Neuron (in vitro differentiated cells): ENCODE data around the gene CIITA.

Experiments used
- H2AFZ ChIP-seq: one replicate; pipeline ENCODE4 v1.6.1; 2013; ENCODE audit warnings: low read depth, mild to moderate bottlenecking, inconsistent platforms, low read length, moderate library complexity
- H3K27me3 ChIP-seq: one replicate; pipeline ENCODE4 v1.6.1; 2013; ENCODE audit warnings: low read length; ENCODE audit not compliant: insufficient read depth
- H3K36me3 ChIP-seq: one replicate; pipeline ENCODE4 v1.6.1; 2013; ENCODE audit warnings: low read length; ENCODE audit not compliant: insufficient read depth
- H3K4me1 ChIP-seq: one replicate; pipeline ENCODE4 v1.6.1; 2013; ENCODE audit warnings: low read length; ENCODE audit not compliant: insufficient read depth
- H3K4me3 ChIP-seq: 2 replicates; pipeline ENCODE4 v1.5.1; 2013; ENCODE audit warnings: mild to moderate bottlenecking, low read length, moderate library complexity
- H3K9me3 ChIP-seq: one replicate; pipeline ENCODE4 v1.6.1; 2013; ENCODE audit warnings: low read length

CIITA gene

DNA sequence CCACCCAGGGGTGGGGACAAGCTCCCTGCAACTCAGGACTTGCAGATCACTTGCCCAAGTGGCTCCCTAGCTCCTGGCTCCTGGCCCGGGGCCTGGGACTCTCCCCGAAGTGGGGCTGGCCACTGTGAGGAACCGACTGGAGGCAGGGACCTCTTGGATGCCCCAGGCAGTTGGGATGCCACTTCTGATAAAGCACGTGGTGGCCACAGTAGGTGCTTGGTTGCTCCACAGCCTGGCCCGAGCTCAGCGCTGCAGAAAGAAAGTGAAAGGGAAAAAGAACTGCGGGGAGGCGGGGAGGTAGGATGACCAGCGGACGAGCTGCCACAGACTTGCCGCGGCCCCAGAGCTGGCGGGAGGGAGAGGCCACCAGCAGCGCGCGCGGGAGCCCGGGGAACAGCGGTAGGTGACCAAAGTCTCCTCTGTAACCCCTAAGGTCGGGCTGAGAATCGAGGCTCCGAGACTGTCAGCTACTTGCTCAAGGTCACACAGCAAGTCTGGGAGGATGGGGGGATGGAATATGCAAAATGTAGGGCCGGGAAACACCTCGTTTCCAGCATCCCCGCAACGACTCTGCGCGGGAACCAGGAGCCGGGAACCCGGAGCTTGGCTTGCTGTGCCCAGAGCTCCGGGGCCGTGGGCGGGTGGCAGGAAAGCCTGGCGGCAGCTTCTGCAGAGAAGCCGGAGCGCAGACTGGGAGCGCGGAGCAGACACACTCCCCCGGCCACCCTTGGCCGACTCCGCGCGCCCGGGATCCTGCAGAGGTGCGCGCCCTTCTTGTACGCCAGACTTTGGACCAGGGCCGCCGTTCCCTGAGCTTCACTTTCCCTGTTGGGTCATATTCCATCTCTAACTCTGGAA is 1.9 kb downstream of the CIITA start:
- H2AFZ ChIP-seq, result no peak overlapping the region
- no peaks in the 10 kb centered on the region for H3K36me3 ChIP-seq
- H3K9me3 ChIP-seq, result no peaks in the 10 kb centered on the region
- H3K27me3 ChIP-seq, result peaks cover 51% of the 10 kb centered on the region
- no peaks in the 10 kb centered on the region for H3K4me1 ChIP-seq
- H3K4me3 ChIP-seq, result no peak overlapping the region

GRCh38 chr16:10879681-10880589 is 2.9 kb downstream of the CIITA start:
- peaks cover 46% of the 10 kb centered on the region for H3K27me3 ChIP-seq
- no peaks in the 10 kb centered on the region for H3K4me1 ChIP-seq
- H3K9me3 ChIP-seq, result no peaks in the 10 kb centered on the region
- no peaks in the 10 kb centered on the region for H3K36me3 ChIP-seq
- H3K4me3 ChIP-seq, result no peak overlapping the region
- H2AFZ ChIP-seq, result no peak overlapping the region

DNA sequence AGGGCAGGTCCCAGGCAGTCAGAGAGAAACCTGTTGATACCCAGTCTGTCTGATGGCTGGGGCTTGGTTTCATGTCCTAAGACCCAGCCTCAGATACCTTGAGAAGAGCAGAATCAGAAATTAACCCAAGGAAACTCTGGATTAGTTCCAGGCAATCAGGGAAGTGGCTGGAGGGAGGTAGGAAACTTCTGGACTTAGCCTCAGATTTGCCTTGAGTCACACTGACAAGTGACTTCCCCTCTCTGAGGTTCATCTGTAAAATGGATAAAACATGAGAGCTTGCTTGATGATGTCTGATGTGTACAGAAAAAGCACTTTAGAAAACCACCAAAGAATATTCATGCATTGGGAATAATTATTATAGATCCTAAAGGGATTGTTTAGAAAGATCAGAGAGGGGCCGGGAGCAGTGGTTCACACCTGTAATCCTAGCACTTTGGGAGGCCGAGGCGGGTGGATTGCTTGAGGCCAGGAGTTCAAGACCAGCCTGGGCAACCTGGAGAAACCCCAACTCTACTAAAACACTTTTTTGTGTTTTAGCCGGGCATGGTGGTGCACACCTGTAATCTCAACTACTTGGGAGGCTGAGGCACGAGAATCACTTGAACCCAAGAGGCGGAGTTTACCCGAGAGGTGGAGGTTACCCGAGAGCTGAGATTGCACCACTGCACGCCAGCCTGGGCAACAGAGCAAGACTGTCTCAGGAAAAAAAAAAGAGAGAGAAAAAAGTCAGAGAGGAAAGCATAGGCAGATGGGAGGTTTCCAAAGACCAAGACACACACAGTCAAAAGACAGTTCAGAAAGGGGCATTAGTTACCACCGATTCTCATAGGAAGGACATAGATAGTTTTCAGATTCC is 3.8 kb downstream of the CIITA start:
- peaks cover 46% of the 10 kb centered on the region for H3K27me3 ChIP-seq
- H3K4me1 ChIP-seq, result no peaks in the 10 kb centered on the region
- no peak overlapping the region for H2AFZ ChIP-seq
- no peaks in the 10 kb centered on the region for H3K9me3 ChIP-seq
- no peak overlapping the region for H3K4me3 ChIP-seq
- no peaks in the 10 kb centered on the region for H3K36me3 ChIP-seq

DNA sequence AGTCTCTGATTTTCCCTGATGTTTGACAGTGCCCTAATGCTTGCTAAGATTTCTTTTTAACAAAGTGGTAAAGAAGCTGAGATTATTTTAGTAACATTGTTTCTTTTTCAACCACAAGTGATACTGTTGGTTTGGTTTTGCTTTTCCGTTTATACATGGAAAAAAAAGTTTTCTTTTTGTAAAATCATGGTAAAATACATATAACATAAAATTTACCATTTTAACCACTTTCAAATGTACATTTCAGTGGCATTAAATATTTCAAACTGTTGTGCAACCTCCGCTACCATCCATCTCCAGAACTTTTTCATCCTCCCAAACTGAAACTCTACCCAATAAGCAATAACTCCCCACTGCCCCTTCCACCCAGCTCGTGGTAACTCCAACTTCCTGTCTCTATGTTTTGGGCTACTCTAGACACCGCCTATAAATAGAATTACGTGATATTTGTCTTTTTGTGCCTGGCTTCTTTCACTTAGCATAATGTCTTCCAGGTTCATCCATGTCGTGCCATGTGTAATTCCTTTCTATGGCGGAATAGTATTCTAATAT is 4.6 kb downstream of the CIITA start:
- Histone ChIP-seq H3K27me3 (peaks cover 40% of the 10 kb centered on the region), H3K36me3 (no peaks in the 10 kb centered on the region), H3K4me1 (no peaks in the 10 kb centered on the region), H3K4me3 (no peak overlapping the region), H2AFZ (no peak overlapping the region), H3K9me3 (no peaks in the 10 kb centered on the region)

GRCh38 chr16:10883004-10883403 is 6.0 kb downstream of the CIITA start:
- H3K4me1 ChIP-seq, result no peaks in the 10 kb centered on the region
- H3K27me3 ChIP-seq, result peaks cover 27% of the 10 kb centered on the region
- H3K36me3 ChIP-seq, result no peaks in the 10 kb centered on the region
- no peak overlapping the region for H3K4me3 ChIP-seq
- H3K9me3 ChIP-seq, result no peaks in the 10 kb centered on the region
- no peak overlapping the region for H2AFZ ChIP-seq

- no peak overlapping the region for H2AFZ ChIP-seq
- no peaks in the 10 kb centered on the region for H3K4me1 ChIP-seq
- no peak overlapping the region for H3K4me3 ChIP-seq
- no peaks in the 10 kb centered on the region for H3K9me3 ChIP-seq
- H3K36me3 ChIP-seq, result no peaks in the 10 kb centered on the region
- H3K27me3 ChIP-seq, result peaks cover 8% of the 10 kb centered on the region
Measured at GRCh38 chr16:10885246-10885645, 8.2 kb downstream of the CIITA start.

DNA sequence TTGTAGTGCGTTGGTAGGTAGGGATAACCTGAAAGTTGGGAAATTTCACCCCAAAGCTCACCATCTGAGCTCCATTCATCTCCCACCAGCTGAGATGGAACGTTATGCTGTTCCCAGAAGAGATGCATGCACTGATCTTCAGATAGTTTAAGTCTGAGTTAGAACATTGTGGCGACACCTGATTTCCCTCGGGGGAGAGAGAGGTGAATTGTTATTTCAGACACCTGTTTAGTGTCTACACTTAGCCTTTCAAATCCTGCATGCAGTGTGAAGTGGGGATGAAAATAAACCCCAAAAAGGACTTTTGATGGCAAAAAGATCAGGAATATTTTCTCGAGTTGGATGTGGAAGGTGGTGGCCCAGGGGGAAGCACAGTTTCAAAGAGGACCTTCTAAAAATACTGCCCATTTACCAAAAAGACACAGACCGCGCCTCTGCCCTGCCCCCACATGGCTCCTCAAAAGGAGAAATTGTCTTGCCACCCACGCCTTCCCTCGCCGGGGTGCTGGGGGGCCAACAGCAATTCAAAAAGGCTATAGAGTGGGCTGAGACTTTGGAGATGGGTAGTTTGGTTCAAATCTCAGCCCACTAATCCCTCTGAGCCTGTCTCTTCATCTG is 11.4 kb downstream of the CIITA start:
- Histone ChIP-seq H3K4me3 (no peak overlapping the region), H3K9me3 (no peaks in the 10 kb centered on the region), H3K27me3 (peaks cover 8% of the 10 kb centered on the region), H2AFZ (no peak overlapping the region), H3K4me1 (no peaks in the 10 kb centered on the region), H3K36me3 (no peaks in the 10 kb centered on the region)

GRCh38 chr16:10889855-10890254 is 12.9 kb downstream of the CIITA start:
- Histone ChIP-seq H3K9me3 (no peaks in the 10 kb centered on the region), H3K4me3 (no peak overlapping the region), H3K4me1 (no peaks in the 10 kb centered on the region), H2AFZ (no peak overlapping the region), H3K36me3 (no peaks in the 10 kb centered on the region), H3K27me3 (peaks cover 8% of the 10 kb centered on the region)

DNA sequence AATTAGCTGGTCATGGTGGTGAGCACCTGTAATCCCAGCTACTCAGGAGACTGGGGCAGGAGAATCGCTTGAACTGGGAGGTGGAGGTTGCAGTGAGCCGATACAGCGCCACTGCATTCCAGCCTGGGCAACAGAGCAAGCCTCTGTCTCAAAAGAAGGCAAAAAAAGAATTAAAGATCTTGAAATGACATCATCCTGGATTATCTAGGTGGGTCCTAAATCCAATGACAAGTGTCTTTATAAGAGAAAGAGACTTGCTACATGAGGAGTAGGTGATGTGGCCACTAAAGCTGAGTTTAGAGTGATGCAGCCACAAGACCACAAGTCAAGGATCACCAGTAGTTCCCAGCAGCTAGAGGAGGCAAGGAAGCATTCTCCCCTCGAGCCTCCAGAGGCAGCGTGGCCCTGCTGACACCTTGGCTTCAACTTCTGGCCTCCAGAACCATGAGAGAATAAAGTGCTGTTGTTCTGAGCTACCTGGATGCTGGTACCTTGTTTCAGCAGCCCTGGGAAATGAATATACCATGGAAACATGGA is 15.8 kb downstream of the CIITA start:
- Histone ChIP-seq H3K27me3 (peaks cover 8% of the 10 kb centered on the region), H2AFZ (no peak overlapping the region), H3K9me3 (no peaks in the 10 kb centered on the region), H3K4me1 (no peaks in the 10 kb centered on the region), H3K36me3 (no peaks in the 10 kb centered on the region), H3K4me3 (no peak overlapping the region)

- Histone ChIP-seq H3K9me3 (no peaks in the 10 kb centered on the region), H2AFZ (no peak overlapping the region), H3K27me3 (peaks cover 8% of the 10 kb centered on the region), H3K4me1 (no peaks in the 10 kb centered on the region), H3K36me3 (no peaks in the 10 kb centered on the region), H3K4me3 (no peak overlapping the region)
Measured at GRCh38 chr16:10895053-10895946, 18.3 kb downstream of the CIITA start.

GRCh38 chr16:10896165-10896564 is 19.2 kb downstream of the CIITA start:
- Histone ChIP-seq H3K4me1 (no peaks in the 10 kb centered on the region), H2AFZ (no peak overlapping the region), H3K4me3 (no peak overlapping the region), H3K36me3 (no peaks in the 10 kb centered on the region), H3K9me3 (no peaks in the 10 kb centered on the region), H3K27me3 (peaks cover 4% of the 10 kb centered on the region)
